Upper lobe of left lung (tissue), 4 donors: ENCODE measurements around the gene ONECUT3.

Experiments used
- CTCF ChIP-seq, 6 experiments: fragments of 450-650 bp in 4 of 6; fragments of 200-600 bp in 2 of 6; sonication (generic) in 2 of 6; IDR thresholded peaks; one replicate each; pipeline ENCODE4 v1.5.1; 2016 to 2019; ENCODE audit warnings: antibody characterized with exemption in 6 of 6
- POLR2A ChIP-seq, 4 donors: fragments of 450-650 bp; IDR thresholded peaks; one replicate each; pipeline ENCODE4 v1.5.1; 2016 to 2017; ENCODE audit warnings: antibody characterized with exemption in 4 of 4, mild to moderate bottlenecking in 2 of 4
- POLR2AphosphoS5 ChIP-seq, 2 donors: sonication (generic); formaldehyde crosslinking; IDR thresholded peaks; one replicate each; pipeline ENCODE4 v1.5.1; 2017; ENCODE audit warnings: antibody characterized with exemption in 2 of 2

GRCh38 chr19:1742989-1743696 is 10.2 kb upstream of the ONECUT3 start:
- TF ChIP-seq POLR2A (IDR thresholded peaks at IDR 0.05), result no peak
- TF ChIP-seq CTCF (IDR thresholded peaks at IDR 0.05), result no peak
- no peak for TF ChIP-seq POLR2AphosphoS5 (IDR thresholded peaks at IDR 0.05)
